ENCODE data around the gene PACS1.

DNA sequence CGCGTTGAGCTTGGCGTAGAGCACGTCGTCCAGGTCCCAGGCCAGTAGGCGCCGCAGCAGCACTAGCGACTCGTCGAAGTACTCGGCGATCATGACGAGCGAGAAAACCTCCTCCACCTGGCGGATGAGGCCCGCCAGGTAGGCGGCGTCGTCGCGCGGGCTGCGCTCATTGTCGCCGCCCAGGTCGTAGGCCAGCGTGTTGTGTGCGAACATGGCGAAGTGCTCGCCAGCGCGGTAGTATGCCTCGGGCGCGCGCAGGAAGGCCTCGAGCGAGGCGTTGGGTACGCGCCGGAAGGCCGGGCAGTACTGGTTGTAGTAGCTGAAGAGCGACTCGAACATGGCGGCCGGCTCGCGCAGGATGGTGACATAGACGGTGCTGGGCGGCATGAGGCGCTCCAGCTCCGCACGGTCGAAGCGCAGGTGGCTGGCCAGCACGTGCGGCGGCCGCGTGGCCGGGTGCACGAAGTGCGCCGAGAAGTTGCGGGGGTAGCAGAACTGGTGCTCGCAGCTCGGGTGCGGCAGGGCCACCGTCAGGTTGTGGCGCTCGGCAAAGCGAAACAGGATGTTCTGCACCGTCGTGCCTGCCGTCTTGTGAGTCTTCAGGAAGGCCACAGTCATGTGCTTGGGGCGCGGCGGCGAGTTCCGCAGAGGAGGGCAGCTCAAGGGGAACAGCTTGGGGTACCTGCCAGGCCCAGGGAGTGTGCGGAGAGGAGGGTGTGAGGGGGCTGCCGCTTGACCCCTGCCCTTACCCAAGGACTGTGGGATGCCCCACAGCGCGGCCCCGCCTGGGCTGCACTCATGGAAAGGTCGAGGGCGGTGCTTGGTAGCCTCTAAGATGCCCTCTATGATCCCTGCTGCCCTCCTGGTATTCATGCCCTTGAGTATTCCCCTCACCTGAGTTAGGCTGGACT, 26.8 kb upstream of the PACS1 start:
- TF ChIP-seq EP300 (IDR thresholded peaks at IDR 0.05) = no peak
- TF ChIP-seq, protein P1, sequence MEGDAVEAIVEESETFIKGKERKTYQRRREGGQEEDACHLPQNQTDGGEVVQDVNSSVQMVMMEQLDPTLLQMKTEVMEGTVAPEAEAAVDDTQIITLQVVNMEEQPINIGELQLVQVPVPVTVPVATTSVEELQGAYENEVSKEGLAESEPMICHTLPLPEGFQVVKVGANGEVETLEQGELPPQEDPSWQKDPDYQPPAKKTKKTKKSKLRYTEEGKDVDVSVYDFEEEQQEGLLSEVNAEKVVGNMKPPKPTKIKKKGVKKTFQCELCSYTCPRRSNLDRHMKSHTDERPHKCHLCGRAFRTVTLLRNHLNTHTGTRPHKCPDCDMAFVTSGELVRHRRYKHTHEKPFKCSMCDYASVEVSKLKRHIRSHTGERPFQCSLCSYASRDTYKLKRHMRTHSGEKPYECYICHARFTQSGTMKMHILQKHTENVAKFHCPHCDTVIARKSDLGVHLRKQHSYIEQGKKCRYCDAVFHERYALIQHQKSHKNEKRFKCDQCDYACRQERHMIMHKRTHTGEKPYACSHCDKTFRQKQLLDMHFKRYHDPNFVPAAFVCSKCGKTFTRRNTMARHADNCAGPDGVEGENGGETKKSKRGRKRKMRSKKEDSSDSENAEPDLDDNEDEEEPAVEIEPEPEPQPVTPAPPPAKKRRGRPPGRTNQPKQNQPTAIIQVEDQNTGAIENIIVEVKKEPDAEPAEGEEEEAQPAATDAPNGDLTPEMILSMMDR (IDR thresholded peaks at IDR 0.05) = no peak

Measured in ovary (tissue), 3 donors.